Activated effector memory CD4-positive, alpha-beta T cell treated with anti-CD3 and anti-CD28 coated beads, Interleukin-2, amount 50 U/mL, for 16 hours (primary cell): ENCODE results near the gene CYP2A7.
"Not testable (repeated sequence)": the region's sequence is repeated elsewhere in the genome, so short reads cannot be mapped to it uniquely, and the experiment has no call there.

ENCODE experiments used
- DNase-seq: peaks from one replicate; pipeline ENCODE4 v3.0.0-alpha.2; 2020

Gene CYP2A7

DNA sequence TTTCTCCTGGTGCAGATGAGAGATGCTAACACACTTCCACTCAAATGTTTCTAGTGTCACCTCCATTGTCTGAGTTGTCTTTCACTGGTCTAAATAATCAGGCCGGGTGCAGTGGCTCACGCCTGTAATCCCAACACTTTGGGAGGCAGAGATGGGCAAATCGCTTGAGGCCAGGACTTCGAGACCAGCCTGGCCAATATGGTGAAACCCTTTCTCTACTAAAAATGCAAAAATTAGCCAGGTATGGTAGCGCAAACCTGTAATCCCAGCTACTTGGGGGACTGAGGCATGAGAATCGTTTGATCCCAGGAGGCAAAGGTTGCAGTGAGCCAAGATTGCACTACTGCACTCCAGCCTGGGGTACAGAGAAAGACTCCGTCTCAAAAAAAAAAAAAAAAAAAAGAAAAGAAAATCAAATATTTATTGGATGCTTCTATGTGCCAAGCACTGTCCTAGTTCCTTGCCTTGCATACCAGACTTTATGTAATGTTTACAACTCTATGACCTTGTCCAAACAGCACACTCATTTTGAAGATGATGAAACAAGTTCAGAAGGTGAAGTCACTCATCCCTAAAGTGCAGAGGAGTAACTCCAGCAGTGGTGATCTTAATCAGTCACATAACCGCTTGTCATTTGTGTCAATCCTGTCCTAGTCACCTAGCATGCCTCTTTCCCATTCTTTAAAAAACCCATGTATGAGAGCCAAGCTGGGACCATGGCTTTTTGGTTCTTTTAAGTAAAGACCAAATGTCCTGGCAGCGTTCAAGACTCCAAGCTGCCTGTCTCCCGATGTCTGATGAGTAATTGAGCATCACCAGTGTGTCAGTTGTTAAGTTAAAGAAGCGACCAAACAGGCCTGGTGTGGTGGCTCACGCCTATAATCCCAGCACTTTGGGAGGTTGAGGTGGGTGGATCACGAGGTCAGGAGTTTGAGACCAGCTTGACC lies 15.1 kb upstream of the CYP2A7 start:
- DNase-seq: not testable (repeated sequence)

DNA sequence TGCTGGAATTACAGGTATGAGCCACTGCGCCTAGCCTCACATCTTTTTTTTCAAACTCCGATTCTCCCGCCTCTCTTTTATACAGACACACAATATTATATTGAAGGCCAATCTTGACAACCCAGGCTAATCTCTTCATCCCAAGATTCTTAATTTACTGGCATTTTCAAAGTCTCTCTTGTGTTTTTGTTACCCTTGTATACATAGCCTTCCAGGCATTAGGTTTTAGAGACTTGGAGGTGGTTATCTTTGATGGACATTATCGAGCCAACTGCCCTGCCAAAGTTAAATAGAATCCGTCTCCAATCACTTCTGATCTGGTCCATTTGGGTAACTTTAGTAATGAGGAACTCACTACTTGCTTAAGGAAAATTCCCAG lies 14.4 kb upstream of the CYP2A7 start:
- no peak for DNase-seq

DNA sequence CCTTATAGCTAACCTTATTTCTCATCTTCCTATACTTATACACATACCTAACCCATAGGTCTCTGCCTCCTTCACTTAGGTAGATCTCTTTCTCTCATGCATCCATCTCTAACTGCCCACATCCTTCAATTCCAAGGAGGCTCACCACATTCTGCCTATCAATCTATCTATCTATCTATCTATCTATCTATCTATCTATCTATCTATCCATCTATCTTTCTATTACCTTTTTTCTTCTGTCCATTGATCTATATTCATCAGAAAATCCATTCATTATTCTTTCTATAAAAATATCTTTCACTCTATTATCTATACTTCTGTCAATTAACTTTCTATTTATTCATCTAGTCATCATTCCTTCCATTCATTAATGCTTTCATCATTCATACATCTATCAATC lies 11.1 kb upstream of the CYP2A7 start:
- no peak for DNase-seq

DNA sequence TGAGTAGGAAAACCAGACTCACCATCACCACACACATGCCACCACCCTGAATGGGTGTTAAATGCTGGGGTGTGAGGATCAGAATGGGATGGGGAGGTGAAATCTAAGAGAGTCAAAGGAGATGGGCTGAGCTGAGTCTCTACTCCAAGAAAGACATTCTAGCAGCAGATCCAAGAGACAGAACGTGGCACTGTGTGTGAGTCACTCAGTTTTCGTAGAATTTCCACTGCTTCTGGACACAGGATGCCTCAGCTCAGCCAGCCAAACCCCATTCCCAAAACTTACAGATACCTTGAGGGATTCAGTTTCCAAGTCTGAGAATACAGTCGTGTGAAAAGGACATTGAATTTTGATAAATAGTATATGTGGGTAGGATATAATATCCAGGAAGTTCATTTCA lies 7.3 kb upstream of the CYP2A7 start:
- no peak for DNase-seq

DNA sequence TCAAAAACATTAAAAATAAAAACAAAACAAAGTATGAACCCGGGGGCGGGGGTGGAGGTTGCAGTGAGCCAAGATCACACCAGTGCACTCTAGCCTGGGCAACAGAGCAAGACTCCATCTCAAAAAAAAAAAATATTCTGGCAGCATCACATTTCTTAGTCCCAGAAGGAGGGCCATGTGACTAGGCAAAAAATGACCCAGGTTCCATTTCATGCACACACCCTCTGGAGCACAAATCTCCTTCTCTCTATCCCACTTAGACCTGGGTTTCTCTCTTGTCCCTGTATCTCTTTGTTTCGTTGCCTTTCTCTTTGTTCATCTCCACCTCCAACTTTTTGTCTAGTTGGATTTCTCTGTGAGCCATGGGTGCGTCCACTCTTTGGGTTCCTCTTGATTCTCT lies 6.2 kb upstream of the CYP2A7 start:
- DNase-seq: no peak

DNA sequence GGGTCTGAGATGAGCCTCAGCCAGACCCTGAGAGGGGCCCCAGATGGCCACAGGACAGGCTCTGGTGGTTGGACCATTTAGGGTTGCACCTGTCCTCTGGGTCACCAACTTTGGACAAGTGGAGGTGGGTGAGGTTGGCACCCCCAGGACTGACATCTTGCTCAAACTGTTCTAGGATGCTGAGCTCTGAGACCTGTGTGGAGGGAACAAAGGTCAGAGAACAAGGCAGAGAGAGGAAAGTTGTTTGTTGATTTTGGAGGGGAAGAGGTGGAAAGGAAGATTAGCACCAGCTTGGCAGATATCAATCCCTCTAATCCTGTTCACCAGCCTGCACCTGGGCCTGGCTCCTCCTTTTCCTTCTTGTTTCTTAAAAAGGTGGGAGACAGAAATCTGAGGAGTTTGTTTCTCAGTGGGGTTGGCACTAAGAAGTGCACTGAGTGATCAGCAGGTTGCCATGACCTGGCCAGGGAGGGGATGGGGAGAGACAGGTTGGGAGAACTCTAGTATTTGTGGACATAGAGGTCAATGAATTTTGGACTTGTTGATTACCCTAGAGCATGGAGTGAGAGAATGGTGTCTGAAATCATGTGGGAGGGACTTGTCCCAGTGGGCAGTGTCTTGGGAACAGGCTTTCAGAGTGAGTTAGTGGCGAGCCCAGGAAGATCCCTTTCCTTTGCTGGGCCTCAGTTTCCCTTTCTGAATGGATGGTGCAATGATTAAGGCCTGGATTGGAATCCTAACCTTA lies 2.3 kb upstream of the CYP2A7 start:
- DNase-seq: not testable (repeated sequence)

DNA sequence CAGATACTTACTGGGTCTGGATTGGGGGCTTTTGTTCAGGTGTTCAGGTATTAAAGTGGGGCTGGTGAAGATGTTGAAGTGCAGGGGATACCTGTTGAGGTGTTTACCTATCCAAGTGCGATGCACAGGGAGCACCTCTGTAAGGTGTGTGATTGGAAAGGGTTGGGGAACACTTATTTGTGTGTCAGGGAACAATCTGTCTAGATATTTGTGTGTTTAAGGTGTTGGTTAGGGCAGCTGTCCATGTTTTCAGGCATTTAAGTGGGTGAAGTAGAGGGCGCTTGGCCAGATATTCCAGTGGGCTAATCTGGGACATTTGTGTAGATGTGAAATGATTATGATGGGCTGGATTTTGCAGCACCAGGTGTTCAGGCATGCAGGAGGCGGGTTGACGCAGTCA lies 2.7 kb downstream of the CYP2A7 start:
- not testable (repeated sequence) for DNase-seq

DNA sequence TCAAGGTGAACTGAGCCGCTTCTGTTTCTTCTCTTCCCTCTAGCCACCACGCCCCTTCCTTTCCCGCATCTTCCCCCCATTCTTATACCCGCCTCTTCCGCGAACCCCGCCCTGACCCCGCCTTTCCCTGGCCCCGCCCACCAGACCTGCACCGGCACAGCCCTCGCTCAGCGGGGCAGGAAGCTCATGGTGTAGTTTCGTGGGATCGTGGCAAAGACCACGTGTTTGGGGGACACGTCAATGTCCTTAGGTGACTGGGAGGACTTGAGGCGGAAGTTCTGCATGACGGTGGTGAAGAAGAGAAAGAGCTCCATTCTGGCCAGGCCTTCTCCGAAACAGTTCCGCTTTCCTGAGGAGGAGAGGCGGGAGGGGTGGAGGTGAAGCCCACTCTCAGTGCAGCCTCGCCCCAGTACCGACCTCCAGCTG lies 6.5 kb downstream of the CYP2A7 start:
- peak; percentile 89 for DNase-seq

DNA sequence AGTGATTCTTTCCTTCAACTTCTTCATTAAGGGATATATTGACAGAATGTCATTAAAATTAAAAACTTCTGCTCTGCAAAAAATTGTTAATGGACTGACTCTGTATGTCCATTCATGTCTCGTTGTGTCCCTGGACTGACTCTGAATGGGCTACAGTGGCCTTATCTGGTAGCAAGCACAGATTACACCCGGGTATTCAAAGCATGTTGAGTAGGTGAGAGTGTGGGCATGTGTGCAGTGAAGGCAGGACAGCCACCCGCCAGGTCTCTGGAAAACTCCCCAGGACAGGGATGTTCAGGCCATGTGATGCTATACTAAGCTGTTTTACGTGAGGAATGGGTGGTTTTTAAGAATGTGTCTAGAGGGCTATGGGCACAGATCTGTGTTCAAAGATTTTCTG lies 7.2 kb downstream of the CYP2A7 start:
- DNase-seq: not testable (repeated sequence)

DNA sequence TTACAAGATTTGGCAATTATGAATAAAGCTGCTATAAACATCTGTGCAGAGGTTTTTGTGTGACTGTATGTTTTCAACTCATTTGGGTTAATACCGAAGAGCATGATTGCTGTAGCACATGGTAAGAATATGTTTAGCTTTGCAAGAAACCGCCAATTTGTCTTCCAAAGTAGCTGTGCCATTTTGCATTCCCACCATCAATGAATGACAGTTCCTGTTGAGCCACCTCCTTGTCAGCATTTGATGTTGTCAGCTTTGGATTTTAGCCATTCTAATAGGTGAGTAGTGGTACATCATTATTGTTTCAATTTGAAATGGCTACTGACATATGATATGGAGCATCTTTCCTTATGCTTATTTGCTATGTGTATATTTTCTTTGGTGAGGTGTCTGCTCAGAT lies 8.2 kb downstream of the CYP2A7 start:
- not testable (repeated sequence) for DNase-seq

DNA sequence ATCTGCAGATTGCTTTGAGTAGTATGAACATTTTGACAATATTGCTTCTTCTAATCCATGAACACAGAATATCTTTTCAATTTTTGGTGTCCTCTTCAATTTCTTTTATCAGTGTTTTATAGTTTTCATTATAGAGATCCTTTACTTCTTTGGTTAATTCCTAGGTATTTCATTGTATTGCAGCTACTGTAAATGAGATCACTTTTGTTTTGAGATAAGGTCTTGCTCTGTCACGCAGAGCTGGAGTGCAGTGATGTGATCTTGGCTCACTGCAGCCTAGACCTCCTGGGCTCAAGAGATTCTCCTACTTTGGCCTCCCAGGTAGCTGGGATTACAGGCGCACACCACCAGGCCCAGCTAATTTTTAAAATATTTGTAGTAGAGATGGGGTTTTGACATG lies 9.8 kb downstream of the CYP2A7 start:
- DNase-seq: no peak

DNA sequence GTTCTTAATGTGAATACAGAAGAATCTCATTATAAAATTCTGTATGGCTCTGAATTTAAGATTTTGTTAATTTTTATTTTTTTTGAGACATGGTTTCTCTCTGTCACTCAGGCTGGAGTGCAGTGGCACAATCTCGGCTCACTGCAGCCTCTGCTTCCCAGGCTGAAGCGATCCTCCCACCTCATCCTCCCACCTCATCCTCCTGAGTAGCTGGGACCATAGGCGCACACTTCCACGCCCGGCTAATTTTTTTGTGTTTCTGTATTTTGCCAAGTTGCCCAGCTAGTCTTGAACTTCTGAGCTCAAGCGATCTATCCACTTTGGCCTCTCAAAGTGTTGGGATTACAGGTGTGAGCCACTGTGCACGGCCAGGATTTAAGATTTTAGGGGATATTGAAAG lies 14.3 kb downstream of the CYP2A7 start:
- no peak for DNase-seq

DNA sequence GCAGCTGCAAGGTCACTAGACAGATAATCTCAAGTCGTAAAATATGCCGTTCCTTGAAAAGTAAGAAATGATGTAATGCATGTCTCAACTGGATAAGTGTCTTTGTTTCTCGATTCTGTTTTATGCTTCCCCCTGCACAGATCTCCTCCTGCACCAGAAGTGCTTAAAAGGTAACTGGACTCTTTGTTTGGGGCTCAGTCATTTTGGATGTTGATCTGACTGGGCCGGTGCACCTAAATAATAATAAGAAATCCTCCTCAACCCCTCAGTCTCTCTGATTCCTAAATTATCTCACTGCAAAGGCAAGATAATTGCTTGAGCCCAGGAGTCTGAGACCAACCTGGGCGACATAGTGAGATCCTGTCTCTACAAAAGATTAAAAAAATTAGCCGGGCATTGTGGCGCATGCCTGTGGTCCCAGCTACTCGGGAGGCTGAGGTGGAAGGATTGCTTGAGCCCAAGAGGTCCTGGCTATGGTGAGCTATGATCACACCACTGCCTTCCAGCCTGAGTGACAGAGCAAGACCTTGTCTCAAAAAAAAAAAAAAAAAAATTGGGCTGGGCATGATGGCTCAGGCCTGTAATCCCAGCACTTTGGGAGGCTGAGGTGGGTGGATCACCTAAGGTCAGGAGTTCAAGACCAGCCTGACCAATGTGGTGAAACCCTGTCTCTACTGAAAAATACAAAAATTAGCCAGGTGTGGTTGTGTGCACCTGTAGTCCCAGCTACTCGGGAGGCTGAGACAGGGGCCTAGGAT lies 17.1 kb downstream of the CYP2A7 start:
- DNase-seq: not testable (repeated sequence)

DNA sequence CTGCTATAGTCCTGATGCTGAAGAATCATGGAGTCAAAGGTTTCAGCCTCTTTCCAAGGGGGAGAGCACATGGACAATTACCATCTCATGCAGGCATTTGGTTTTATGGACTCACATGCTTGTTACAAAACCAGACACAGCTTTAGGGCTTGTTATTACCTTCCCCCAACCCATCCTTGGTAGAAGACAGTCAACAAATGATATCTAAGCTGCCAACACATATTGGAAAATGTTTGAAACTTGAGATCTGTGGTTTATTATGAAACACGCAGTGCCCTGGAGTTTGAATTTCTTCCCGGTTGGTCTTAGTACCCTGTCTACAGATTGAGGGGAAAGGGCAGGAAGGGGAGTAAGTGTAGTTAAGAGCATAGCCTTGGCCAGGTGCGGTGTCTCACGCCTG lies 19.2 kb downstream of the CYP2A7 start:
- no peak for DNase-seq

DNA sequence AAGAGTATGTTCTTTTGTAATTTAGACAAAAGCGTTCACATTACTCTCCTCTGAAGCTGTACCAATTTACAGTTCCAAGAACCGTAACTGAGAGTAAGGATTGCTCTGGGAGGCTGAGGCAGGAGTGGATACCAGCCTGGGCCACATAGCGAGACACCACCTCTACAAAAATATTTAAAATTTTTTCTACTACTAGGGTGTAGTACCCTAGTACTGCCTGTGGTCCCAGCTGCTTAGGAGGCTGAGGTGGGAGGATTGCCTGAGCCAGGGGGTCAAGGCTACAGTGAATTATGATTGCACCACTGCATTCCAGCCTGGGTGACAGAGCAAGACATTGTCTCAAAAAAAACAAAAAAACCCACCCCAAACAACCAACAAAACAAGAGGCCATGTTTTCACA lies 19.7 kb downstream of the CYP2A7 start:
- DNase-seq: no peak

DNA sequence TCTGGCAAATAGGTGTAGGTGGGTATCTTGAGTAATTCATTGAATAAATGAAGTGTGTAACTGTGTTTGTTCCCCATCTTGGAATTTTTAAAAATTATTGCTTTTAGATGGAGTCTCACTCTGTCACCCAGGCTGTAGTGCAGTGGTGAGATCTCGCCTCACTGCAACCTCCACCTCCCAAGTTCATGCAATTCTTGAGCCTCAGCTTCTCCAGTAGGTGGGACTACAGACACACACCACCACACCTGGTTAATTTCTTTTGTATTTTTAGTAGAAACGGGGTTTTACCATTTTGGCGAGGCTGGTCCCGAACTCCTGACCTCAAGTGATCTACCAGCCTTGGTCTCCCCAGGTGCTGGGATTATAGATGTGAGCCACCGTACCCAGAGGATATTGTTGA lies 23.9 kb downstream of the CYP2A7 start:
- DNase-seq: no peak

DNA sequence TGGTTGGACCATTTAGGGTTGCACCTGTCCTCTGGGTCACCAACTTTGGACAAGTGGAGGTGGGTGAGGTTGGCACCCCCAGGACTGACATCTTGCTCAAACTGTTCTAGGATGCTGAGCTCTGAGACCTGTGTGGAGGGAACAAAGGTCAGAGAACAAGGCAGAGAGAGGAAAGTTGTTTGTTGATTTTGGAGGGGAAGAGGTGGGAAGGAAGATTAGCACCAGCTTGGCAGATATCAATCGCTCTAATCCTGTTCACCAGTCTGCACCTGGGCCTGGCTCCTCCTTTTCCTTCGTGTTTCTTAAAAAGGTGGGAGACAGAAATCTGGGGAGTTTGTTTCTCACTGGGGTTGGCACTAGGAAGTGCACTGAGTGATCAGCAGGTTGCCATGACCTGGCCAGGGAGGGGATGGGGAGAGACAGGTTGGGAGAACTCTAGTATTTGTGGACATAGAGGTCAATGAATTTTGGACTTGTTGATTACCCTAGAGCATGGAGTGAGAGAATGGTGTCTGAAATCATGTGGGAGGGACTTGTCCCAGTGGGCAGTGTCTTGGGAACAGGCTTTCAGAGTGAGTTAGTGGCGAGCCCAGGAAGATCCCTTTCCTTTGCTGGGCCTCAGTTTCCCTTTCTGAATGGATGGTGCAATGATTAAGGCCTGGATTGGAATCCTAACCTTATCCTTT lies 29.4 kb downstream of the CYP2A7 start:
- DNase-seq: not testable (repeated sequence)

DNA sequence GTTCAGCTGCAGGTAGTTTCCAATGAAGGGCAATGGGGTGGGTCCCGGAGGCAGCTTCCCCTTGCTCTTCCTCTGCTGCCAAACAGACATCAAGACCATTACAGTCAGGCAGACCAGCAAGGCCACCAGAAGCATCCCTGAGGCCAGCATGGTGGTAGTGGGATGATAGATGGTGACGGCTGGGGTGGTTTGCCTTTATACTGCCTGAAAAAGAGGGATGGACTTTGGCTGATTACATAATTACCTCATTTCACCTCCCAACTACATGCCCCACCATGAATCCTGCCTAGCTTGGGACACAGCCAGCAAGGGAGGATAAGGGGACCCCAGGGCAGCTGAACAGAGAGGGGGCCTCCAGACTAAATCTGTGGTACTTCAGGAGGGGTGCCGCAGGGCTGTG lies 31.8 kb downstream of the CYP2A7 start, which contains the start of gene CYP2A6:
Gene CYP2A6, minus strand, starts transcription at position 171 of the 400 bp plus-strand sequence. Its CDS starts 21 bp downstream, at position 150.
- DNase-seq: not testable (repeated sequence)

DNA sequence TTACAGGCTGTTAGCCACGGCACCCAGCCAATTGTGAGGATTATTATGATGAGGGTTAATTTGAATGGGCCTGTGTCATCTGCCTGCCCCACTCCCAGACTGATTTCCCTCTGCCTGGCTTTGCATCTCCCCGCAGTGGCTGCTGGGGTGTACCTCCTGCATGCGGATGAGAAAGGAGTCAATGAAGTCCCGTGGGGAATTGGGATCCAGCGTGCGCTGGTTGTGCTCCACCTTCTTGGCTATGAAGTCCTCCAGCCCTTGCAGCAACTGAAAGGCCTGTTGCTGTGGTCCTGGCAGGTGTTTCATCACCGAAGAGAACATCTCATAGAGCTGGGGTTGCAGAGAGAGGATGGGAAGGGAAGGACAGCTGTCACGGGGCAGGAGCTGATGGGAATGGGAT lies 35.3 kb downstream of the CYP2A7 start:
- not testable (repeated sequence) for DNase-seq

DNA sequence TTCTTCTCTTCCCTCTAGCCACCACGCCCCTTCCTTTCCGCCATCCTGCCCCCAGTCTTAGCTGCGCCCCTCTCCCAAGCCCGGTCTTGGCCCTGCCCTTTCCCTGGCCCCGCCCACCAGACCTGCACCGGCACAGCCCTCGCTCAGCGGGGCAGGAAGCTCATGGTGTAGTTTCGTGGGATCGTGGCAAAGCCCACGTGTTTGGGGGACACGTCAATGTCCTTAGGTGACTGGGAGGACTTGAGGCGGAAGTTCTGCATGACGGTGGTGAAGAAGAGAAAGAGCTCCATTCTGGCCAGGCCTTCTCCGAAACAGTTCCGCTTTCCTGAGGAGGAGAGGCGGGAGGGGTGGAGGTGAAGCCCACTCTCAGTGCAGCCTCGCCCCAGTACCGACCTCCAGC lies 38.4 kb downstream of the CYP2A7 start:
- DNase-seq: peak; percentile 90

DNA sequence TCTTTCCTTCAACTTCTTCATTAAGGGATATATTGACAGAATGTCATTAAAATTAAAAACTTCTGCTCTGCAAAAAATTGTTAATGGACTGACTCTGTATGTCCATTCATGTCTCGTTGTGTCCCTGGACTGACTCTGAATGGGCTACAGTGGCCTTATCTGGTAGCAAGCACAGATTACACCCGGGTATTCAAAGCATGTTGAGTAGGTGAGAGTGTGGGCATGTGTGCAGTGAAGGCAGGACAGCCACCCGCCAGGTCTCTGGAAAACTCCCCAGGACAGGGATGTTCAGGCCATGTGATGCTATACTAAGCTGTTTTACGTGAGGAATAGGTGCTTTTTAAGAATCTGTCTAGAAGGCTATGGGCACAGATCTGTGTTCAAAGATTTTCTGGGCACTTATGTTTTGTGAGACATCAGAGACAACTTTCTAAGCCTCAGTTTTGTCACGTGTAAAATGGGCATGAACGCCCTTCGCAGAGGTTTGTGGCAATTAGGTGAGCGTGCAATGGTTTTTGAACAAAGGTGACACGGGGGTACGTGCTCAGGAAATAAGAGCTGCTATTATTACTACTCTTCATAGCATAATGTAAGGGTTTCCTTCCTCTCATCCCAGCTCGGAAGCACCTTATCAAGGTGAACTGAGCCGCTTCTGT lies 38.9 kb downstream of the CYP2A7 start:
- DNase-seq: not testable (repeated sequence)

DNA sequence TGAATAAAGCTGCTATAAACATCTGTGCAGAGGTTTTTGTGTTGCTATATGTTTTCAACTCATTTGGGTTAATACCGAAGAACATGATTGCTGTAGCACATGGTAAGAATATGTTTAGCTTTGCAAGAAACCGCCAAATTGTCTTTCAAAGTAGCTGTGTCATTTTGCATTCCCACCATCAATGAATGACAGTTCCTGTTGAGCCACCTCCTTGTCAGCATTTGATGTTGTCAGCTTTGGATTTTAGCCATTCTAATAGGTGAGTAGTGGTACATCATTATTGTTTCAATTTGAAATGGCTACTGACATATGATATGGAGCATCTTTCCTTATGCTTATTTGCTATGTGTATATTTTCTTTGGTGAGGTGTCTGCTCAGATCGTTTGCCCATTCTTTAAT lies 40.0 kb downstream of the CYP2A7 start:
- not testable (repeated sequence) for DNase-seq
